PC-9 (cell line): ENCODE measurements around the gene XPO1. TPM values are rescaled to one million over a fixed set of nuclear protein-coding genes. Genes with fewer than 3 reads are reported as not detected.

Source experiments
- BruUV-seq: library from RNA; stranded (reverse); fragments of 400-500 nt; replicated peaks from 2 replicates; lab custom pipeline; 2021; lab: Mats Ljungman, UMichigan
- CTCF ChIA-PET: fragments of 300-600 bp; sonication (Branson Sonifier 250); formaldehyde crosslinking; loops from one replicate; lab custom pipeline; 2022; ENCODE audit warnings: antibody characterized with exemption; lab: Charles Lee
- POLR2A ChIA-PET: fragments of 300-600 bp; sonication (Branson Sonifier 250); formaldehyde crosslinking; loops from one replicate; lab custom pipeline; 2022; ENCODE audit warnings: antibody characterized with exemption; ENCODE audit not compliant: unreplicated experiment; lab: Charles Lee
- DNase-seq, 2 experiments: peaks; one replicate each; pipeline versions ENCODE4 v3.0.0 to v3.0.0-alpha.2; 2015 to 2022; ENCODE audit warnings: mixed read lengths in 1 of 2
- H2AFZ ChIP-seq: fragments of 200-600 bp; sonication (generic); 2 replicates; pipeline ENCODE4 v1.8.1; 2017; ENCODE audit warnings: antibody characterized with exemption
- H3F3A ChIP-seq: fragments of 200-600 bp; sonication (generic); 2 replicates; pipeline ENCODE4 v1.8.1; 2017; ENCODE audit warnings: antibody characterized with exemption, mild to moderate bottlenecking, low read depth; ENCODE audit not compliant: insufficient read depth
- H3K27ac ChIP-seq: fragments of 200-600 bp; sonication (generic); 2 replicates; pipeline ENCODE4 v1.6.1; 2016; ENCODE audit warnings: mixed run types
- H3K27me3 ChIP-seq: fragments of 200-600 bp; sonication (generic); 2 replicates; pipeline ENCODE4 v1.6.1; 2016; ENCODE audit warnings: low read depth, mixed run types; ENCODE audit not compliant: insufficient read depth
- H3K36me3 ChIP-seq: fragments of 200-600 bp; sonication (generic); 2 replicates; pipeline ENCODE4 v1.6.1; 2016; ENCODE audit warnings: low read depth, mixed run types
- H3K4me1 ChIP-seq: fragments of 200-600 bp; sonication (generic); replicated peaks from 2 replicates; pipeline ENCODE4 v1.6.1; 2016; ENCODE audit warnings: mixed run types; ENCODE audit not compliant: insufficient read depth
- H3K4me2 ChIP-seq: fragments of 200-600 bp; sonication (generic); 2 replicates; pipeline ENCODE4 v1.6.1; 2017; ENCODE audit warnings: mixed run types
- H3K4me3 ChIP-seq: fragments of 200-600 bp; sonication (generic); 2 replicates; pipeline ENCODE4 v1.6.1; 2016; ENCODE audit warnings: mixed run types
- H3K79me2 ChIP-seq: fragments of 200-600 bp; sonication (generic); 2 replicates; pipeline ENCODE4 v1.6.1; 2017; ENCODE audit warnings: low read depth, mixed run types
- H3K9me2 ChIP-seq: fragments of 200-600 bp; sonication (generic); 2 replicates; pipeline ENCODE4 v1.8.1; 2017; ENCODE audit warnings: mild to moderate bottlenecking; ENCODE audit not compliant: insufficient read depth
- H3K9me3 ChIP-seq: fragments of 200-600 bp; sonication (generic); 2 replicates; pipeline ENCODE4 v1.8.1; 2016; ENCODE audit warnings: low read depth; ENCODE audit not compliant: insufficient read depth
- H4K20me1 ChIP-seq: fragments of 200-600 bp; sonication (generic); 2 replicates; pipeline ENCODE4 v1.8.1; 2017; ENCODE audit not compliant: insufficient read depth
- EZH2 ChIP-seq: fragments of 200-600 bp; sonication (generic); IDR thresholded peaks from 2 replicates; pipeline ENCODE4 v1.8.0; 2017; ENCODE audit warnings: antibody characterized with exemption, low read depth
- intact Hi-C: fragments of 100-400 bp; cut with micrococcal nuclease; formaldehyde crosslinking; loops from one replicate; pipeline ENCODE4 v1.10.0; 2022; ENCODE audit not compliant: unreplicated experiment
- total RNA-seq: library from RNA; stranded (reverse); gene quantifications from 2 replicates; pipeline ENCODE4 v1.2.3, GENCODE V29; 2021
- TF ChIP-seq, protein P1 (sequence below): fragments of 200-600 bp; sonication (generic); conservative IDR thresholded peaks from 2 replicates; pipeline ENCODE4 v1.6.1; 2017; ENCODE audit warnings: mixed run types, antibody characterized with exemption, mild to moderate bottlenecking, moderate library complexity

Gene XPO1
- total RNA-seq, 1 experiment from 2014 or later: 236 TPM

DNA sequence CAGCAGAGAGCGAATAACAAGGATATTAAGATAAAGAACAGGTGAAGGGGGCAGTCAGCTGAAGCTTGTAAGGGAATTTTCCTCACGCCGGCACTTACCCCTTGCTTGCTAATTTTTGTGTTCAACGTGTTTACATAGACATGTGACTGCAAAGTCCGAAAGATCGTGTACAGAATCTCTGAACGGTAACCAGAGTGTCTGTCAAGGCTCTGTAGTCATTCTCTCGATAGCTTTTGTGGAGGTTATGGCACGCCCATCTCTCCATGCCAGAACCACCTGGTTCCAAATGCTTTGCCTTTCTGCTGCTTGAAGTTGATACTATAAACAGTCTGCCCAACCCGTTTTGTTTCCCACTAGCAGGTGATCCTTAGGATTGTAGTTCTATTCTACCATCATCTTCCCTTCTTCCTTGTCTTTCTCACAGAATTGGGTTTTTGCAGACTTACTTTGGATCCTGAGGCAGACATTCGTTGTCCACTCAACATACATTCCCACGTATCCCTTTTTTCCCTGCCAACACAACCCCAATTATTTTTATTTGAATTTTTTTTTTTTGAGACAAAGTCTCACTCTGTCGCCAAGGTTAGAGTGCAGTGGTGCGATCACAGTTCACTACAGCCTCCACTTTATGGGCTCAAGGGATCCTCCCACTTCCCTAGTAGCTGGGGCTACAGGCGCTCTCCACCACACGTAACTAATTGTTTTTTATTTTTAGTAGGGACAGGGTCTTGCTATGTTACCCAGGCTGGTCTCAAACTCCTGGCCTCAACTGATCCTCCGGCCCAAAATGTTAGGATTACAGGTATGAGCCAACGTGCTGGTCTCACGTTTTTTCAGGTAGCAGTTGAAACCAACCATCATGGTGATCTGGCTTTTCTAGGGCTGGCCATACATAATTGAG, 66.0 kb downstream of the XPO1 start:
- TF ChIP-seq, protein P1, sequence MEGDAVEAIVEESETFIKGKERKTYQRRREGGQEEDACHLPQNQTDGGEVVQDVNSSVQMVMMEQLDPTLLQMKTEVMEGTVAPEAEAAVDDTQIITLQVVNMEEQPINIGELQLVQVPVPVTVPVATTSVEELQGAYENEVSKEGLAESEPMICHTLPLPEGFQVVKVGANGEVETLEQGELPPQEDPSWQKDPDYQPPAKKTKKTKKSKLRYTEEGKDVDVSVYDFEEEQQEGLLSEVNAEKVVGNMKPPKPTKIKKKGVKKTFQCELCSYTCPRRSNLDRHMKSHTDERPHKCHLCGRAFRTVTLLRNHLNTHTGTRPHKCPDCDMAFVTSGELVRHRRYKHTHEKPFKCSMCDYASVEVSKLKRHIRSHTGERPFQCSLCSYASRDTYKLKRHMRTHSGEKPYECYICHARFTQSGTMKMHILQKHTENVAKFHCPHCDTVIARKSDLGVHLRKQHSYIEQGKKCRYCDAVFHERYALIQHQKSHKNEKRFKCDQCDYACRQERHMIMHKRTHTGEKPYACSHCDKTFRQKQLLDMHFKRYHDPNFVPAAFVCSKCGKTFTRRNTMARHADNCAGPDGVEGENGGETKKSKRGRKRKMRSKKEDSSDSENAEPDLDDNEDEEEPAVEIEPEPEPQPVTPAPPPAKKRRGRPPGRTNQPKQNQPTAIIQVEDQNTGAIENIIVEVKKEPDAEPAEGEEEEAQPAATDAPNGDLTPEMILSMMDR: no peak
- TF ChIP-seq EZH2: no peak

DNA sequence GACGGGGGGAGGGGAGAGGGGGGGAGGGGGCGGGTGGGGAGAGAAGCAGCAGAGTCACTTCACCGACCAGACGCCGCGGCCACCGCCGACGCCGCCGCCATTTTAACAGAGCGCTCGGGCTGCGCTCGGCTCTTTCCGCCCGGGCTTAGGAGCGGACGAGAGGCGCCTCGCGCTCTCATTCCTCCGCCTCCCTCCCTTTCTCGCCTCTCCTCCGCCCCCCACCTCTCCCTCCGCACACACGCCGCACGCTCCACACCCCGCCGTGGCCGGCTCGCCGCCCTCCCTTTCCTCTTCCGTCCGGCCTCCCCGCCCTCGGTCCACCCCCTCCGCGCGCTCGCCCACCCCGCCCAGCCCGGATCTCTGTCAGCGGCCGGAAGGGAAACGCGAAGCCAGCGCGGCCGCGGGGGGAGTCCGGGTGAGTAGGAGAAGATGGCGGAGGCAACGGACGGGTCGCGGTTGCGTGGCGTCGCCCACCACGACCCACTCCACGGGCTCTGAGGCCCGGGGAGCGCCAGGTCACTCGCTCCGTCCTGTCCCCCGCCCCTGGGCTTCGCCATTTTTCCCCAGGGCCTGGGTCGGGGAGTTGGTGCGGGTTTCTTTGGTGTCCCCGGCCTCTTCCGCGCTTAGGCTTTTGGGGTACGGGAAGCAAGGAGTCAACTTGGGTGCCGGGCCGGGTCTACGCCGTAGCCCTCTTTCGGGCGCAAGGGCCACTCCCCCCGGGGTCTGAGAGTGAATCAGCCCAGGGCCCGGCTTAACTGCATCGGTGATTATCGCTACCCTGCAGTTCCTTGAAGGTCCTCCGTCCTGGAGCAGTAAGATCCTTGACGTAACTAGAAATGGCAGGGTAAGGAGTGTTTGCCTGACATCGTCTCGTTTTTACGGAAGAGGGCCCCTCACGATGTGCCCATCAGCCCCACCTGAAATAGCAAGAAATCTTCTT, 66.9 kb downstream of the XPO1 start, which contains the start of gene USP34:
TSS of gene USP34 (minus strand) at position 123 of the 940 bp plus-strand sequence. CDS start 395 bp downstream, outside the sequence.
- intact Hi-C loops: no loop called here
- ChIA-PET POLR2A (no interaction called here), CTCF (no interaction called here)
- Histone ChIP-seq H3K27ac (peak within 1 kb of the TSS; percentile 80), H4K20me1 (peaks cover 29% of the 10 kb centered on the region), H3K4me2 (peak within 1 kb of the TSS; percentile 92), H3K36me3 (peaks cover 14% of the 10 kb centered on the region; the same call in 1 of the 2 replicates), H2AFZ (peak within 1 kb of the TSS; percentile 94), H3K9me2 (no peaks in the 10 kb centered on the region), H3K4me3 (peak within 1 kb of the TSS; percentile 79), H3K9me3 (no peaks in the 10 kb centered on the region), H3F3A (peaks cover 38% of the 10 kb centered on the region; the same call in 1 of the 2 replicates), H3K4me1 (peaks cover 18% of the 10 kb centered on the region), H3K27me3 (no peaks in the 10 kb centered on the region), H3K79me2 (peaks cover 56% of the 10 kb centered on the region)
- DNase-seq: peak; percentile 81 to 90
- TSS peak; percentile 64 for BruUV-seq
- TF ChIP-seq EZH2: no peak
- TF ChIP-seq, protein P1: no peak

More for the DNA sequence above, 66.0 kb downstream of the XPO1 start:
- peak overlapping the region; percentile 80 for H3K27ac ChIP-seq
- intact Hi-C loops: no loop called here
- BruUV-seq: no TSS peak
- no peaks in the 10 kb centered on the region for H3K9me3 ChIP-seq
- CTCF ChIA-PET: no interaction called here
- H2AFZ ChIP-seq: peak overlapping the region; percentile 94
- H3K4me2 ChIP-seq: peak overlapping the region; percentile 85
- H4K20me1 ChIP-seq: peaks cover 22% of the 10 kb centered on the region
- H3K79me2 ChIP-seq: peaks cover 47% of the 10 kb centered on the region
- no peaks in the 10 kb centered on the region for H3K9me2 ChIP-seq
- peaks cover 18% of the 10 kb centered on the region for H3K4me1 ChIP-seq
- H3K27me3 ChIP-seq: no peaks in the 10 kb centered on the region
- peaks cover 45% of the 10 kb centered on the region; the same call in 1 of the 2 replicates for H3F3A ChIP-seq
- peak in 1 of 2 experiments; percentile 27 for DNase-seq
- POLR2A ChIA-PET: no interaction called here
- H3K36me3 ChIP-seq: peaks cover 14% of the 10 kb centered on the region; the same call in 1 of the 2 replicates
- H3K4me3 ChIP-seq: peak overlapping the region; percentile 79
